ENCODE measurements around the gene LRRC17.
"Not testable (repeated sequence)": the region's sequence is repeated elsewhere in the genome, so short reads cannot be mapped to it uniquely, and the experiment has no call there.

The LRRC17 gene

GRCh38 chr7:102897856-102898531 lies 14.8 kb upstream of the LRRC17 start:
- DNase-seq (ENCODE audit: low read depth in 2 of 2): no peak

- no peak for DNase-seq (ENCODE audit: low read depth in 2 of 2)
These were observed 14.3 kb upstream of the LRRC17 start for GRCh38 chr7:102898532-102898859.

DNA sequence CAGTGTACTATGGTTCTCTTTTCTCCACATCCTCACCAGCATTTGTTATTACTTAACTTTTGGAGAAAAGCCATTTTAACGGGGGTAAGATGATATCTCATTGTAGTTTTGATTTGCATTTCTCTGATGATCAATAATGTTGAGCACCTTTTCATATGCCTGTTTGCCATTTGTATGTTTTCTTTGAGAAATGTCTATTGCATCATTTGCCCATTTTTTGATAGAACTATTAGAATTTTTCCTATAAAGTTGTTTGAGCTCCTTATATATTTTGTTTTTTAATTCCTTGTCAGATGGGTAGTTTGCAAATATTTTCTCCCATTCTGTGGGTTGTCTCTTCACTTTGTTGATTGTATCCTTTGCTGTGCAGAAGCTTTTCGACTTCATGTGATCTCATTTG lies 10.7 kb upstream of the LRRC17 start:
- DNase-seq (ENCODE audit: low read depth in 2 of 2): not testable (repeated sequence)

DNA sequence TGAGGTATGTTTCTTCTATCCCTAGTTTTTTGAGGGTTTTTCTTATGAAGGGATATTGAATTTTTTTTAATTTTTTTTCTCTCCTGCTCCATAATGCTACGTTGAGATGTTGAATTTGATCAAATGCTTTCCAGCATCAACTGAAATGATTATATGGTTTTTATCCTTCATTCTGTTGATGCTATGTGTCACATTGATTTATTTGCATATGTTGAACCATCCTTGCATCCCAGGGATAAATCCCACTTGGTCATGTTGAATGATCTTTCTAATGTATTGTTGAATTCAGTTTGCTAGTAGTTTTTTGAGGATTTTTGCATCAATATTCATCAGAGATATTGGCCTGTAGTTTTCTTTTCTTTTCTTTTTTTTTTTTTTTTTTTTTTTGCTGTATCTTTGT lies 9.2 kb upstream of the LRRC17 start:
- not testable (repeated sequence) for DNase-seq (ENCODE audit: low read depth in 2 of 2)

GRCh38 chr7:102908676-102909075 lies 4.1 kb upstream of the LRRC17 start:
- DNase-seq (ENCODE audit: low read depth in 2 of 2): no peak

GRCh38 chr7:102913826-102914225 lies 1.0 kb downstream of the LRRC17 start:
- no peak for DNase-seq (ENCODE audit: low read depth in 2 of 2)

- no peak for DNase-seq (ENCODE audit: low read depth in 2 of 2)
These were observed 1.8 kb downstream of the LRRC17 start for GRCh38 chr7:102914585-102914984.

GRCh38 chr7:102916426-102916825 lies 3.6 kb downstream of the LRRC17 start:
- no peak for DNase-seq (ENCODE audit: low read depth in 2 of 2)

GRCh38 chr7:102916881-102917280 lies 4.1 kb downstream of the LRRC17 start:
- DNase-seq (ENCODE audit: low read depth in 2 of 2): no peak

DNA sequence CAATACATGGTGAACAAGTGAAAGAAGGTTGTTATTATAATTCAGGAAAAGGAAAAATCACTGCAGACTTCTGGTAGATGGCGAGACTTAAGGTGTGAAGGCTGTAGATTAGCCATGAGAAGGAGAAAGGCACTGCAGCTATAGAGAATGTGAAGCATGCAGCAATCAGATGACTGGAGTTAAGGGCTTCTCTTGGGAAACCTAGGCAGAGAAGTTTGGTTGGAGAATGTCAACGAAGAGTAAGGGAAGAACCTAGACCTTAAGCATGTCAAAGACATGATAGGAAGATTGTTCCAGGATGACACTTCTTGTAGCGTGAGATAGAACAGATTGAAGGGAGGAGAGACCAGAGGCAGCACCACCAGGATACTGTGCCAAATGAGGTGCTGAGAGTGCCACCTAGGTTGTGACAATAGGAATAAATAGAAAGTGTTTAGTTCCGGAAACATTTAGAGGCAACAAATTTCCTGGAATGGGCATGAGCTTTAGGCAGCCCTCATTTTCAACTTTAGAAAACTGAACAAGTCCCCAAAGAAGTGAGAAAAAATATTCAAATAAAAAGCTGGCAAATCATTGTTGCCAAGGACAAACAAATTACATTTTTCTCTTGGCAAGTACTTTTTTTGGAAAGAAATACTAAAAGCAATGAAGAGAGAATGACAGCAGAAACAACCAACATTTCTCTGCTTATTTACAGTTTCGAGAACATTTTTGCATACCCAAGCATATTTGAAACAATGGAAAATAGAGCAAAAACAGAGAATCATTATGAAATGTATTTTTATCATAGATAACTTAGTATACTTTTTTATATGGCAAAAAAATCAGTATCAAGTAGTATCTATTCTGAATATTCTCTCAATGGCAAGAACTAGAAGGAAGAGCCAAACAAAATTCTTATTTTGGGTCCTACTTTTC lies 4.9 kb downstream of the LRRC17 start:
- DNase-seq (ENCODE audit: low read depth in 2 of 2): no peak

DNA sequence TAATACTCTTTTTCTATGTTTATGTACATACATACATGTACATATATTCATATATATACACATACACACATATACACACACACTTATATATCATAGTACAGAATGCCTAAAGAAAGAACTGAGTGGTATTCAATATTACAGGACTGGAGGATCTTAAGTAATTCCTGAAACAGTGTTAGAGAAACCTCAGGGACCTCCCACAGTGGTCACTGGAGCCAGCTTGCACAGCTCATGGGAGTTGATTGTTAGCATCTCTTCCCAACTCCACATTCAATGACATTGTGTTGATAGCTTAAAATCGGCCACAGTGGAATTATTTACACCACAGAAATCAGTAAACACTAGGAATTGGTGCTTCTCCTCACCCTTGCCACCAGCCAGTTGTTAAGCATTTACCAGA lies 6.0 kb downstream of the LRRC17 start:
- no peak for DNase-seq (ENCODE audit: low read depth in 2 of 2)

DNA sequence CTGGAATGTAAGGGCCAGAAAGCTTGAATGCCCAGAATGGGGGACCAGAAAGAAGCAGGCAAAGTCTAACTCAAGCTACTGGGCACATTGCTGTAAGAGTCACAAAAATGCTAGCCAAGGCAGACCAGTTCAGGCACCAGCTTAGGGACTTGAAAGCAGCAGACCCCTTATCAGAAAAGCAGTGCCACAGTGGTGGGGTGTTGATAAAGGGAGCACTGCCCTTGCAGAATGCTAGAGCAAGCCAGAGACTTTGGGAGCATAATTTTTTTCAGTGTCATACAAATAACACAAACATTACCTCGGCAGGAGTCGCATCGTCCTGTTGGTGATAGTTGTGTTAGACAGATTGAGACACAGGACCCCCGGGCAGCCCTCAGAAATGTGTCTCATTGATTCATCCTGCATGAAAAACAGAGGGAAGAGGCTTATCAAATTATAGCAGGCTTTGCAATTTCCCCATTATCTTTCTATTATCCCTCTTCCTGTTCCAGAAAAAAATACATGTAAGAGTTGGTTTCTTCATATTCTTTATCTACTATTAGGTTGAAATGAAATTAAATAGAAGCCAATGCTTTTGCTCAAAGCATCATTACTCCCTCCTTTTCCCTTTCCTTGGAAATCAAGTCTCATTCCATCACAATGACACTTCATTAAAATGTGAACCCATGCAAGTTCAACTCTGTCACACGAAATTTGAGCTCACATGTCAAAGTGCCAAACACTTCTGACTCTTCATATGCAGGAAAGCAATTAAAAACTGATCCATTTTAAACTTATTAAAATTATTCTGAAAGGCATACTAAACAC lies 13.4 kb downstream of the LRRC17 start:
- no peak for DNase-seq (ENCODE audit: low read depth in 2 of 2)

DNA sequence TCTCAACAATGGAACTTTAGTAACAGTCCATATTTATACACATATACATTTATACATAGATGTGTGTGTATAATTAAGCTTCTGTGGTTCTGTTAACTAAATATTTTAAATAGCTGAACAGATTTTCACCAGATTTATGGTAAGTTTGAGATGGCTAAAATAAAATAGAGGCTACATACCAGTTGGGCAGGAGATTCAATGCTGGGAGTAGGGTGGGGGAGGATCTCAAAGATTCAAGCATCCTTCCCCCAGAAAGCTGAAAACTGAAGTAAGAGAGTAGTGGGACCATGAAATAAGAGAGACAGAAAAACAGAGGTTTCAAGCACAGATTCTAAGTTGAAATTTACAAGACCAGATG lies 14.0 kb downstream of the LRRC17 start:
- DNase-seq (ENCODE audit: low read depth in 2 of 2): no peak

DNA sequence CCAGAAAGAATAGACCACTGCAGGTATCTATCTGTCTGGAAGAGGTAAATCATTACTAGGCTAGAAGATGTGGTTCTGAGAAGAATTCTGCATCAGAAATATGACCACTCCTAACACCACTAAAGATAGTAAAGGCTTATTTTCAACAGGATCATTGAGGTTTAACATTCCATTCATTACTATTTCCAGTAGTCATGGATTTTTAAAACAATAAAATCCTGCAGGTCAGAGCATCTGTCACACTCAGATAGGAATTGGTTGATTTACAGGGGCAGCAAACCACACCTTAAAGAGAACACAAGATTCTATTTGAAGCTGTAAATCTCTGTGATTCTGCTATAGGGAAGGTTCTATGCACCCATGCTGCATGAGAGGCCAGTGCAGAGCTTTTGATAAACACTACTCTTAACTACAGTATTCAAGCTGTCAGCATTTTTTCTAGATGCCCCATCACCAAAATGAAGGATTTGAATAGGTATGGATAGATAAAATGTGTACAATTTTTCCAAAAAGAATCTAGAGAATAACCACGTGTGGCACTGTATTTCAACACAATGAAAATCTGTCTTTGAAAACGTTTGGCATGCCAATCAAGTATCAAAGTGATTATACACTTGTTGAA lies 14.6 kb downstream of the LRRC17 start:
- DNase-seq (ENCODE audit: low read depth in 2 of 2): no peak

DNA sequence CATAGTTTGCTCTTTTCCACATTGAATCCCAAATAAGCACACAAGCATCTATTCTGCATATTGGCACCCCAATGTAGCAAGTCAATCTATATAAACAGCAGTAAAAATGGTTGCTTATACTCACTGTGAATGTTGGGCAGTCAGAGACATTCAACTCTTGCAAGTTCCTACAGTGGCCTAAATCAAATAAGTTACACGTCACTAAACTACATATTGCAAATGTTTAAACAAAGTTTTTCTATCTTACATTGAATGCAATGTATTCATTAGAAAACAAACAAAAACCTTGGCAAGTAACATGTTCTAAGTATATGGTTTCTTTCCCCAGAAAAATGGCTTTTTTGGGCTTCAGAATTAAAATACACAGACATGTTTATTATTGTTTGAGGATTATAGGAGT lies 19.0 kb downstream of the LRRC17 start:
- no peak for DNase-seq (ENCODE audit: low read depth in 2 of 2)

- DNase-seq (ENCODE audit: low read depth in 2 of 2): no peak
These were observed 21.0 kb downstream of the LRRC17 start for GRCh38 chr7:102933763-102934162.

- DNase-seq (ENCODE audit: low read depth in 2 of 2): no peak
These were observed 21.4 kb downstream of the LRRC17 start for GRCh38 chr7:102934239-102934638.

GRCh38 chr7:102934701-102935100 lies 21.9 kb downstream of the LRRC17 start:
- no peak for DNase-seq (ENCODE audit: low read depth in 2 of 2)

DNA sequence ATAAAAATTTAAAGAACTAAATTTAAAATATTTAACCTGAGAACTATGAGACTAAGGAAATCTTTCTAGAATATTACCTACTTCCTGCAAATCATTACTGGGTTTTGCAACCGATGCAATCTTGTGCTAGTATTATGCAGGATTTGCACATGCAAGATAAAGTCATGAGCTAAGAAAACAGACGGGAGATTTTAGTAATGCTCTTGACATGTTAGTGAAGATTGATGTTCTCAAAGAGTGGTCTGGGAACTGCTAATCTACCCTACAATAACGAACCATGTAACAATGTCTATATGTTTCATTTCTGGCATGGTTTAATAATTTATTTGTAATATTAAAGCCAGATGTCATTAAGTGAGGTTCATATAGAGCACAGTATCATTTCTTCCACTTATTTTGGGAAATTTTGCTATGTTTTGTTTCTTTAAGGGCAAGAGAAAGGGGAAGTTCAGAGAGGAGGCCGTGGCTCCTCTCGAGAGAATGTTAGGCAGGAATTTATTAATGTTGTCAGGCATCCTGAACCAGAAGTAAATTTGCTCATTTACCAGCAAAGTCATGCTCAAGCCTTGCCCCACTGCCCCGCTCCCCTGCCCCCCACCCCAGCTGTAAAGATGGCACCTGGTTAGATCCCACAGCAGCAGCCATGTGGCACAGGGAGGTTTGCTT lies 22.8 kb downstream of the LRRC17 start:
- no peak for DNase-seq (ENCODE audit: low read depth in 2 of 2)

DNA sequence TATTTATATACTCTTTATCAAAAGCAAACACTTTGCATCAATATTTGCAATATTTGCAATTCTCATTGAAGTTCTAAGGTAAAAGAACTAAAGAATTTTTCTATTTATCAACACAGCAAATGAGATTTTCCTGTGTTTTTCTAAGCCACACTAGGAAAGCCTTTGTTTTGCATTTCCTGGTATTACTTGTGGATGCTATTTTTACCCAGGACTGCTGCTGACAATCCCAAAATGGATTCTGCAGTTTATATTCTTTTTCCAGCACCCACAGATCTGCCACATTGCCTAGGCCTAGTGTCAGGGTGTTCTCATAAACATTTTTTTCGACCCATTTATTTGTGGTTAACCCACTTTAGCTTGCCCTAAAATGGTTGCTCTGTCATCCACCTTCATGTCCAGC lies 25.9 kb downstream of the LRRC17 start:
- no peak for DNase-seq (ENCODE audit: low read depth in 2 of 2)

GRCh38 chr7:102942181-102942866 lies 29.5 kb downstream of the LRRC17 start:
- DNase-seq (ENCODE audit: low read depth in 2 of 2): no peak

Data from stimulated activated CD8-positive, alpha-beta memory T cell treated with anti-CD3 and anti-CD28 coated beads, Interleukin-7, amount 100 ng/mL, for 1 hour (primary cell).